Right atrium auricular region (tissue), 2 donors: Measurements from ENCODE around the gene KLK5. TPM values are rescaled to one million over a fixed set of nuclear protein-coding genes. Genes with fewer than 3 reads are reported as not detected.

ENCODE experiments used
- DNase-seq: peaks from one replicate; pipeline ENCODE4 v3.0.0-alpha.2; 2019; ENCODE audit warnings: low spot score
- H3K27ac ChIP-seq, 2 donors: fragments of 200-600 bp; sonication (generic); 1 replicate in 1 of 2; 2 replicates in 1 of 2; pipeline ENCODE4 v1.5.1; 2016 to 2019
- H3K27me3 ChIP-seq, 2 donors: fragments of 200-600 bp; sonication (generic); one replicate each; pipeline versions ENCODE4 v1.5.1 to v1.6.0; 2017 to 2019
- H3K36me3 ChIP-seq: fragments of 200-600 bp; sonication (generic); one replicate; pipeline ENCODE4 v1.5.1; 2016
- H3K4me1 ChIP-seq, 2 donors: fragments of 200-600 bp; sonication (generic); one replicate each; pipeline versions ENCODE4 v1.5.1 to v1.6.0; 2017 to 2019
- H3K4me3 ChIP-seq, 2 donors: fragments of 200-600 bp; sonication (generic); 1 replicate in 1 of 2; 2 replicates in 1 of 2; pipeline ENCODE4 v1.5.1; 2017 to 2019; ENCODE audit warnings: mild to moderate bottlenecking in 1 of 2, moderate library complexity in 1 of 2
- H3K9me3 ChIP-seq, 2 donors: fragments of 200-600 bp; sonication (generic); one replicate each; pipeline ENCODE4 v1.5.1; 2019
- CTCF ChIP-seq, 2 donors: fragments of 200-600 bp; sonication (generic); IDR thresholded peaks; one replicate each; pipeline ENCODE4 v1.5.1; 2019; ENCODE audit warnings: antibody characterized with exemption in 2 of 2
- total RNA-seq, 2 donors: library from RNA; depleted of rRNA; stranded (reverse); fragments of >200 nt; gene quantifications; one replicate each; pipeline ENCODE4 v1.1.0, GENCODE V29; 2016

The KLK5 gene
- total RNA-seq, 2 donors from 2014 or later: 2.6 to 3.1 TPM

DNA sequence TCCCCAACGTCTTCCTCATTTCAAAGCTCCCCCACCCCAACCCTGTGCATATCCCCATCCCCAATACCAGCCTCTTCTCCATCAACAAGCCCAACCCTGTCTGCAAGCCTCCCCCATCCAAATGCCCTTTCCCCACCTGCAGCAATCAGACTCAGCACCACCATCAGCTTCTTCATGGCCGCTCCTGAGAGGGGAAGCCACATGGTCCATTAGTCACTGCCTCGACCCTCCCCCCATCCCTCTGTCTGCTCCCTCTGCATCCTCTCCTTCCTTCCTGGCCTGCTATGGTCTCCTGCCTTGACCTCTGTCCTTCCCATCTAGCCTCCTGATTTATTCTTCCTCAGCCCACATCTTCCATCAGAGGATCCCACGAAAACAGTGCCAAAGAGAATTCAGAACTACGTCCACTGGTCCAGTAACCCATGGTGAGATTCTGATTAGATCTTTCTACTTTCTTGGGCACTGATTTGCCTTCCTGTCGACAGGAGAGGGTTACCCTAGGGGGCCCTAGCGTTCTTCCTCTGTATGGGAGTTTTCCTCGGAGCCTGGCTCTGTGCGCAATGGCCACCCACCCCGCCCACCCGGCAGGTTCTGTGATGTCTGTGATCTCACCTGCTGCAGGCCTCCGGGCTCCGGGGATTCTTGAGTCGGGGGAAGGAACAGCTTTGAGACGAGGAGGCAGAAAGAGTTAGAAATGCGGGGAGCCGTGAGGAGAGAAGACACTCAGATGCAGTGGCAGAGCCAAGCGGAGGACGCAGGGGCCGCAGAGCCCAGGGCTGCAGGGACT is 15.3 kb upstream of the KLK5 start:
- H3K27me3 ChIP-seq: no peaks in the 10 kb centered on the region

GRCh38 chr19:50964266-50964665 is 11.4 kb upstream of the KLK5 start:
- TF ChIP-seq CTCF (IDR thresholded peaks at IDR 0.05): no peak
- Histone ChIP-seq H3K27ac (no peak overlapping the region), H3K36me3 (no peaks in the 10 kb centered on the region), H3K4me1 (no peaks in the 10 kb centered on the region), H3K9me3 (no peaks in the 10 kb centered on the region), H3K27me3 (no peaks in the 10 kb centered on the region), H3K4me3 (no peak overlapping the region)
- no peak for DNase-seq

More for the DNA sequence above, 15.3 kb upstream of the KLK5 start:
- H3K27ac ChIP-seq: no peak overlapping the region
- DNase-seq: no peak
- no peaks in the 10 kb centered on the region for H3K36me3 ChIP-seq
- H3K4me1 ChIP-seq: no peaks in the 10 kb centered on the region
- H3K4me3 ChIP-seq: no peak overlapping the region
- no peaks in the 10 kb centered on the region for H3K9me3 ChIP-seq
- TF ChIP-seq CTCF (IDR thresholded peaks at IDR 0.05): no peak

GRCh38 chr19:50963381-50963780 is 10.5 kb upstream of the KLK5 start:
- Histone ChIP-seq H3K4me3 (no peak overlapping the region), H3K27ac (no peak overlapping the region), H3K9me3 (no peaks in the 10 kb centered on the region), H3K27me3 (no peaks in the 10 kb centered on the region), H3K36me3 (no peaks in the 10 kb centered on the region), H3K4me1 (no peaks in the 10 kb centered on the region)
- no peak for TF ChIP-seq CTCF (IDR thresholded peaks at IDR 0.05)
- no peak for DNase-seq

GRCh38 chr19:50962245-50962644 is 9.4 kb upstream of the KLK5 start:
- Histone ChIP-seq H3K27ac (no peak overlapping the region), H3K36me3 (no peaks in the 10 kb centered on the region), H3K4me1 (no peaks in the 10 kb centered on the region), H3K9me3 (no peaks in the 10 kb centered on the region), H3K27me3 (no peaks in the 10 kb centered on the region), H3K4me3 (no peak overlapping the region)
- DNase-seq: no peak
- TF ChIP-seq CTCF (IDR thresholded peaks at IDR 0.05): no peak

GRCh38 chr19:50959731-50960500 is 7.1 kb upstream of the KLK5 start:
- Histone ChIP-seq H3K4me3 (no peak overlapping the region), H3K27me3 (no peaks in the 10 kb centered on the region), H3K27ac (no peak overlapping the region), H3K4me1 (no peaks in the 10 kb centered on the region), H3K9me3 (no peaks in the 10 kb centered on the region), H3K36me3 (no peaks in the 10 kb centered on the region)
- no peak for DNase-seq
- no peak for TF ChIP-seq CTCF (IDR thresholded peaks at IDR 0.05)
